IPS-11a (cell line): ENCODE measurements around the gene AAMDC.
"Not testable (repeated sequence)": the region's sequence is repeated elsewhere in the genome, so short reads cannot be mapped to it uniquely, and the experiment has no call there.

Experiments used
- H3K4me3 ChIP-seq: one replicate; pipeline ENCODE4 v1.5.1; 2013; ENCODE audit warnings: low read depth, low read length, control low read depth

Gene AAMDC

DNA sequence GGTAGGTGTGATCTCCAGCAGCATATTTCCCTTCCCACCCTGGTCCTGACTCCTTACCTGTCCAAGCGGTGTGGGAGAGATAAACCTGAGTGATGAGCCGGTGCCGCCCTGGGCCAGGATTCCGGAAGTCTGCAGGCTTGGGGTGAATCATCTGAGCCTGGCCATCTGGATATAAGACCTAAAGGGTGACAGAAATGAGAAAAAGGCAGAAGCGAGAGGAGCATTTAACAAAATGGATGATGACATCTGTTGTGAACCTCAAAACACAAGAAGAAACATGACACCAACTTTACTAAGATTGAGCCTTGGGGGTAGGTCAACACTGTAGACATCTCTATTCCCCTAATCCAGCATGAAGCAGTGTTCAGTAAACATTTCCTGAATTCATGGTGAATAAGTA is 62.8 kb downstream of the AAMDC start:
- H3K4me3 ChIP-seq: no peak overlapping the region

GRCh38 chr11:77884186-77884828 is 63.4 kb downstream of the AAMDC start:
- no peak overlapping the region for H3K4me3 ChIP-seq

GRCh38 chr11:77884829-77885190 is 63.9 kb downstream of the AAMDC start:
- H3K4me3 ChIP-seq: no peak overlapping the region

GRCh38 chr11:77886401-77886800 is 65.5 kb downstream of the AAMDC start:
- no peak overlapping the region for H3K4me3 ChIP-seq

GRCh38 chr11:77889045-77889444 is 68.1 kb downstream of the AAMDC start:
- H3K4me3 ChIP-seq: not testable (repeated sequence)

DNA sequence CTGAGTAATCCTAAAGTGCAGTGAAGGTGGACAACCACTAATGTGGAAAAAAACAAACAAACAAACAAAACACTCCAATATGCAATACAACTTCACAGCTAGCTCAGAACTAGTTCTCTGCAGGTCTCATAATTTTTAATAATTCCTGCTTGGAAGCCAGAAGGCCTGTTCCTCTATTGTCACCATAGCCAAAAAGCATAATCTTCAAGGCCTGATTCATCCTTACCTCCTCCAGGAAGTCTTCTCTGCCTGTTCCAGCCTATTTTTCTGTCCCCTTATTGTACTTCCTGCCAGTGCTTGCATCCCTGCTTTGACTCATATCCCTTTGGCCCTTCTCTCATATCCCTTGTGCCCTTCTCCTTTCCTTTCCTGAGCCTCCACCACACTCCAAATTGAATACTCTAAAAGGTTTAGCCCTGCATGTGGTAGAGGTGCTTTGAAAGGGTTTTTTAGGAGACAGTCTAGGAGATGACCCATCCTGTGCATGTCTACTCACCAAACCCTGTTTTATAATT is 69.2 kb downstream of the AAMDC start:
- not testable (repeated sequence) for H3K4me3 ChIP-seq

DNA sequence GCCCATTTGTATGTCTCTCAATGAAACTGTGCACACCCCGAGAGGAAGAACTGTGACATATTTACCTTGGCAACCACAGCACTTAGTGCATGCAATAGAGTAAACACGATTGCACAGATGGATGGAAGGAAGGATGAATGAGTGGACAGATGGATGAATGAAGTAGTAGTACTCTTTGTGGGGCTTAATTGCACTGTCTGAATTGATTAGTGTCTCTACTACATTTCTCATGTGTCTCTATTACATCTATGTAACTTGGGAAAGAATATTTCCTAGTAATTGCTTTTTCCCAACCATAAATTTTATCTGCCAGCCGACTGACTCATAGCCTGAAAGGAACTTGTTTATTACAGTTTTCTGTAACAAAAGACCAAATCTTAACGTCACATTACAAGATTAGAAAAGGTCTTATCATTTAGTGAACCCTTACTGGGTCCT is 69.7 kb downstream of the AAMDC start:
- H3K4me3 ChIP-seq: not testable (repeated sequence)

DNA sequence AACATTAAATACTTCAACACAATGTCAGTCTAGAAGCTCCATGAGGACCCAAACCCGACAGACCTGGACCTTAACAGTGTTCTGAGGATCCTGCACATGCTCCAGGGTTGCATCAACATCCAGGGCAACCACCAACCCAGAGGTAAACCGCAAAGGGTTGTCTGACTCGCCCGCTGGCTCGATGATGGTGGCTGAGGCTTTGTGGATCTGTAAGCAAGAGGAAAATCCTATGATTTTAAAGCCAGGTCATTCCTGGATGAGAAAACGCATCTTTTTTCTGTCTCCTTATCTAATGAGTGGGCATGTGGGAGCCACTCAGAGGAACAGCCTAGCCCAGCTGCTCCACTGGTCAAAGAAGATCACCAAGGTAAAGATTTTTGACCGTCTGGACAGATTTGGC is 70.3 kb downstream of the AAMDC start:
- not testable (repeated sequence) for H3K4me3 ChIP-seq

- H3K4me3 ChIP-seq: not testable (repeated sequence)
Observed at GRCh38 chr11:77891703-77892102, 70.8 kb downstream of the AAMDC start.

DNA sequence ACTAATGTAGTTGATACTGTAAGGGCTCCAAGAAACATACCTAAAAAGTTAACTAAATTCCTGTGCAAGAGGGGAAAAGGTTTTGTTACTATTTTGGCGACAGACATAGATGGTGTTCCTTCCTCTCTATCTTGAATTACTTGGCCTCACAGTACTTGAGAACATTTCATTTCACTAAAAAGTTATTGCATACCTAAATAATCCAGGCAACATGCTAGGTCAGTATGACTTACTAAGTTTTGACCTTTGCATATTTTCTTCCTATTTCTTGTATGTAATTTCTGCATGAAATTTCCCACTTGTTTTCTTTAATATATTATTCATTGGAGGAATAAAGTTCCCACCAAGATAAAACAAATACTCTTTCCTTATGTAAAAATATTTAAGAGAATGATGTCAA is 74.0 kb downstream of the AAMDC start:
- not testable (repeated sequence) for H3K4me3 ChIP-seq

GRCh38 chr11:77908835-77909234 is 87.9 kb downstream of the AAMDC start:
- no peak overlapping the region for H3K4me3 ChIP-seq

DNA sequence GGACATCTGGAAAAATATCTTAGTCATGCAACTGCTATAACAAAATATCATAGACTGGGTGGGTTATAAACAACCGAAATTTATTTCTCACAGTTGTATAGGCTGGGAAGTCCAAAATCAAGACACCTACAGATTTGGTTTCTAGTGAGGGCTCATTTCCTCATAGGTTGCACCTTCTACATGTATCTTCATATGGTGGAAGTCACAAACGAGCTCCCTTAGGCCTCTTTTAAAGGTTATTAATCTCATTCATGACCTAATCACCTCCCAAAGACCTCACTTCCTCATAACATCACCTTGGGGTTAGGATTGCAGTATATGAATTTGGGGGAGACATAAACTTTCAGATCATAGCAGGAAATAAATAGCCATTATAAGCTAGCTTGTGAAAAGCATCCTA is 88.3 kb downstream of the AAMDC start:
- no peak overlapping the region for H3K4me3 ChIP-seq

DNA sequence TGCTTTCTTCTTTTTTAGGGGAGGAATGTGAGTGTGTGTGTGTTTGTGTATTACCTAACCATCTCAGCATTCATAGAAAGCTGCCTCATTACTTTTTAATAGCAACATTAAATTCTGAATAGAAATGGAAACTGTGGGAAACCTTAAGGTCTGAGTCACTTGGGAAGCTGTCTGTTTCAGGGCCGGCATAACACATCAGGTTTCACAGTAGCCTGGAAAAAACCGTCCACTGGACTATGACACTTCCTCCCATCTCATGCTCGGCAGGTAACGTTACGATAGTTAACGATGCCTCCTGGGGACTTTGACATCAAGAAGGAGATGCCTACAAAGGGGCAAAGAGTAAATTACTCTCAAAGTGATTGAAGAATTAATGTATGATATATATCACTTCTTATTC is 89.9 kb downstream of the AAMDC start:
- H3K4me3 ChIP-seq: not testable (repeated sequence)

DNA sequence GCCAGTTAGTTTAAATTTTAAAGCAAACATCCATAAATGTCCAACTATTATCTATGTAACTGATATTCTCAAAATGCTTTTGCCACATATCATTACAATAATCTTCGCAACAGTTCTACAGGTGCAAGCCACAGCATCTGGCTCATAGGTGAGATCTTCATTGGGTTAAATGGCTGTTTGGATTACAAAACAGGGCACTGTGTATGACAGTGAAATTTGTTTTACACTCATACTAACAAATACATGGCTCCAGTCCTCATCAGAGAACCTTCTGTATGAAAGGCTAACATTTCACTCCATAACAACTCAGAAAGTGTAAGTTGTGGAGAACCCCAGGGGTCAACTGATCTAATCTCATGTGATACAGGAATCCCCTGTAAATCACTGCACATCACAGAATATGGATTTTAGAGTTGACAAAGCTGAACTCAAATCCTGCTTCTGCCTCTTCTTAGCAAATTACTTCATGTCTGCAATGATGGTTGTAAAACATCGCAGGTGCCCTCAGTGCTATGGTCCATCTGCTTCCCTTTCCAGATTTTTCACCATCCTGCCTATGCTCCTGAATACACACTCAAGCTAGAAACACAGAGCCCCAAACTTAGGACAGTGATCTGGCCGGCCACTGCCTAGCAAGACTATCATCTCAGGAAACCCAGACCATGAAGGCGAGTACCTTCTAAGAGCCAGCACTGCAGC is 92.8 kb downstream of the AAMDC start:
- not testable (repeated sequence) for H3K4me3 ChIP-seq

DNA sequence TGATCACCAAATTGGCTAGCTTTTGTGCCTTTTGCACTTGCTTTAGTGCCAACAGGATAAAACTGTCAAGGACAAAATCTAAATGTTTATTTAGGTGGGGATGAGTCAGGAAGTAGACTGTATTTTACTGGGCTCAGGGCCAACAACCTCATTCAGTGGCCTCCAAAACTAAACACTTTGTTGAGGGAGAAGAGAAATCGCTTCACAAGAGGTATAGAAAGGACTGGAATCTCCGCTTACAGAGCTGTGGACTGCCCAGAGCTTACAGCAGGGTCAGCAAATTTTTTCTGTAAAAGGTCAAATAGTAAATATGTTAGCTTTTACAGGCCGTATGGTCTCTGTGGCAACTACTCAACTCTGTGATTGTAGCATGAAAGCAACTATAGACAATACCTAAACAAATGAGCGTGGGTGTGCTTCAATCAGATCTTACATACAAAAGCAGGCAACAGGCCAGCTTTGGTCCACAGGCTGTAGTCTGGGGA is 93.4 kb downstream of the AAMDC start:
- H3K4me3 ChIP-seq: not testable (repeated sequence)

GRCh38 chr11:77917713-77918112 is 96.8 kb downstream of the AAMDC start:
- not testable (repeated sequence) for H3K4me3 ChIP-seq
